ENCODE measurements around the gene UBE2H. TPM values are rescaled to one million over a fixed set of nuclear protein-coding genes. Genes with fewer than 3 reads are reported as not detected.

Gene UBE2H
- polyA plus RNA-seq, 1 donor (not counting 4 experiments of a cell fraction or from before 2014, with no cell fraction given) = 130 TPM

DNA sequence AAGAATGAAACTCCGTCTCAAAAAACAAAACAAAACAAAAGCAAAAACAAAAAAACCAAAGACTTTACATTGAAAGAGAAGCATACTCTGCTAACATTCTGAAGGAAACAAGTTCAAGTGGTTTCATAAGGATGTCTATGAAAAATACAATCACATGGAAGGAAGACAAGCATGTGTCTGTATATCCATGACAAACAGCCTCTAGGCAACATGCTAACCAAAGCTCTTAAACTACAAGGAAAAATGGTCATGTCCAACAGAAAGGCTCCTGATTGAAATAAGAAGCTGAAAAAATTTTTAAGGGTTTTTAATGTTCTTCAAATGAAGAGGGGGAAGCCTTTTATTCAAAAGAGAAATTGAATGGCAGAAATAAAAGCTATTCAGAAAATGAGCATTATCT is 64.9 kb downstream of the UBE2H start:
- TF ChIP-seq, protein P1, sequence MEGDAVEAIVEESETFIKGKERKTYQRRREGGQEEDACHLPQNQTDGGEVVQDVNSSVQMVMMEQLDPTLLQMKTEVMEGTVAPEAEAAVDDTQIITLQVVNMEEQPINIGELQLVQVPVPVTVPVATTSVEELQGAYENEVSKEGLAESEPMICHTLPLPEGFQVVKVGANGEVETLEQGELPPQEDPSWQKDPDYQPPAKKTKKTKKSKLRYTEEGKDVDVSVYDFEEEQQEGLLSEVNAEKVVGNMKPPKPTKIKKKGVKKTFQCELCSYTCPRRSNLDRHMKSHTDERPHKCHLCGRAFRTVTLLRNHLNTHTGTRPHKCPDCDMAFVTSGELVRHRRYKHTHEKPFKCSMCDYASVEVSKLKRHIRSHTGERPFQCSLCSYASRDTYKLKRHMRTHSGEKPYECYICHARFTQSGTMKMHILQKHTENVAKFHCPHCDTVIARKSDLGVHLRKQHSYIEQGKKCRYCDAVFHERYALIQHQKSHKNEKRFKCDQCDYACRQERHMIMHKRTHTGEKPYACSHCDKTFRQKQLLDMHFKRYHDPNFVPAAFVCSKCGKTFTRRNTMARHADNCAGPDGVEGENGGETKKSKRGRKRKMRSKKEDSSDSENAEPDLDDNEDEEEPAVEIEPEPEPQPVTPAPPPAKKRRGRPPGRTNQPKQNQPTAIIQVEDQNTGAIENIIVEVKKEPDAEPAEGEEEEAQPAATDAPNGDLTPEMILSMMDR (optimal IDR thresholded peaks at IDR 0.05 in 1 of 3, IDR thresholded peaks at IDR 0.05 in 1 of 3, conservative IDR thresholded peaks at IDR 0.05 in 1 of 3; ENCODE audit: extremely low read depth in 1 of 3, insufficient read depth in 2 of 3, low read length in 3 of 3) = no peak
- TF ChIP-seq EZH2 (IDR thresholded peaks at IDR 0.05; ENCODE audit: low read length) = no peak
- Histone ChIP-seq H2AFZ (ENCODE audit: control insufficient read depth, low read length) (no peak overlapping the region), H3K9ac (ENCODE audit: control insufficient read depth, extremely low read depth, insufficient read depth, low read length) (no peak overlapping the region), H3K4me3 (ENCODE audit: control insufficient read depth in 2 of 3, extremely low read depth in 1 of 3, insufficient read depth in 2 of 3, low read depth in 1 of 3, low read length in 3 of 3) (no peak overlapping the region), H3K27ac (ENCODE audit: control insufficient read depth, insufficient read depth, low read length) (no peak overlapping the region), H3K36me3 (ENCODE audit: control insufficient read depth in 2 of 2, extremely low read depth in 1 of 2, insufficient read depth in 2 of 2, low read length in 2 of 2) (peaks cover 0 to 6% of the 10 kb centered on the region in 2 experiments), H3K9me3 (ENCODE audit: control insufficient read depth, low read depth, low read length) (no peaks in the 10 kb centered on the region), H3K79me2 (ENCODE audit: control insufficient read depth, insufficient read depth, low read length) (peaks cover 50% of the 10 kb centered on the region), H3K27me3 (ENCODE audit: control insufficient read depth, extremely low read depth, insufficient read depth, low read length) (no peaks in the 10 kb centered on the region), H4K20me1 (ENCODE audit: control insufficient read depth, extremely low read depth, insufficient read depth, low read length) (no peaks in the 10 kb centered on the region), H3K9me1 (ENCODE audit: control insufficient read depth, extremely low read depth, insufficient read depth, low read length) (peaks cover 2% of the 10 kb centered on the region), H3K4me2 (ENCODE audit: control insufficient read depth, extremely low read depth, insufficient read depth, low read depth, low read length) (no peak overlapping the region), H3K4me1 (ENCODE audit: control insufficient read depth, extremely low read depth, insufficient read depth, low read length) (no peaks in the 10 kb centered on the region)
- dilution Hi-C loops (cut with MboI; ENCODE audit: extremely low pct_ligation_motif_present, low sequenced_read_pairs) = no loop called here
- FAIRE-seq (no peak), DNase-seq (ENCODE audit: low read depth, low spot score) (no peak)

DNA sequence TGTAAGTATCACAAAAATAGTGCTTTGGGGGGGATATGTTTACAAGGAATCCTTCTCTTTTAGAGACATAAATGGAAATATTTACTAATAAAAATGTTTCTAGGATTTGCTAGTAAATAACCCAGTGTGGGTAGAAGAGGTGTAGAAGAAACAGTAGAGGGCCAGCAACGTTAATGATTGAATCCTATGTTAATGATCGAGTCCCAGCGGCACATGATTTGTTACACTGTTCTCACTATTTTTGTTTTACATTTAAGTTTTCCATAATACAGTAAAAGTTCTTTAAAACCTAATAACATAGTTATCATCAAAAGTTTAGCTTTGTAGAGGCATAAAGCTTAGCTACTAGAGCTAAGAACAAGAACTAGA is 66.0 kb downstream of the UBE2H start:
- H3K9me1 ChIP-seq (ENCODE audit: control insufficient read depth, extremely low read depth, insufficient read depth, low read length) = peaks cover 4% of the 10 kb centered on the region
- no peaks in the 10 kb centered on the region for H3K27me3 ChIP-seq (ENCODE audit: control insufficient read depth, extremely low read depth, insufficient read depth, low read length)
- TF ChIP-seq EZH2 (IDR thresholded peaks at IDR 0.05; ENCODE audit: low read length) = no peak
- TF ChIP-seq, protein P1 (optimal IDR thresholded peaks at IDR 0.05 in 1 of 3, IDR thresholded peaks at IDR 0.05 in 1 of 3, conservative IDR thresholded peaks at IDR 0.05 in 1 of 3; ENCODE audit: extremely low read depth in 1 of 3, insufficient read depth in 2 of 3, low read length in 3 of 3) = no peak
- no peaks in the 10 kb centered on the region for H4K20me1 ChIP-seq (ENCODE audit: control insufficient read depth, extremely low read depth, insufficient read depth, low read length)
- no peak overlapping the region for H3K27ac ChIP-seq (ENCODE audit: control insufficient read depth, insufficient read depth, low read length)
- H3K36me3 ChIP-seq (ENCODE audit: control insufficient read depth in 2 of 2, extremely low read depth in 1 of 2, insufficient read depth in 2 of 2, low read length in 2 of 2) = peaks cover 0 to 6% of the 10 kb centered on the region in 2 experiments
- peaks cover 51% of the 10 kb centered on the region for H3K79me2 ChIP-seq (ENCODE audit: control insufficient read depth, insufficient read depth, low read length)
- dilution Hi-C loops (cut with MboI; ENCODE audit: extremely low pct_ligation_motif_present, low sequenced_read_pairs) = no loop called here
- H3K4me3 ChIP-seq (ENCODE audit: control insufficient read depth in 2 of 3, extremely low read depth in 1 of 3, insufficient read depth in 2 of 3, low read depth in 1 of 3, low read length in 3 of 3) = no peak overlapping the region
- H3K9me3 ChIP-seq (ENCODE audit: control insufficient read depth, low read depth, low read length) = no peaks in the 10 kb centered on the region
- no peak overlapping the region for H3K4me2 ChIP-seq (ENCODE audit: control insufficient read depth, extremely low read depth, insufficient read depth, low read depth, low read length)
- no peak overlapping the region for H3K9ac ChIP-seq (ENCODE audit: control insufficient read depth, extremely low read depth, insufficient read depth, low read length)
- FAIRE-seq (no peak), DNase-seq (ENCODE audit: low read depth, low spot score) (no peak)
- no peaks in the 10 kb centered on the region for H3K4me1 ChIP-seq (ENCODE audit: control insufficient read depth, extremely low read depth, insufficient read depth, low read length)
- H2AFZ ChIP-seq (ENCODE audit: control insufficient read depth, low read length) = no peak overlapping the region
